HL-60 (cell line): ENCODE measurements around the gene VPS13C.

ENCODE experiments used
- DNase-seq, 2 experiments: peaks; one replicate each; pipeline ENCODE4 v3.0.0-alpha.2; 2010 to 2020; ENCODE audit warnings: low read depth in 1 of 2, low spot score in 1 of 2
- H3K27ac ChIP-seq: fragments of 250-450 bp; sonication (Bioruptor Pico); replicated peaks from 2 replicates; pipeline ENCODE4 v1.5.1; 2020; ENCODE audit warnings: mild to moderate bottlenecking, moderate library complexity
- H3K27me3 ChIP-seq: fragments of 250-450 bp; sonication (Bioruptor Pico); 2 replicates; pipeline ENCODE4 v1.5.1; 2021; ENCODE audit warnings: mild to moderate bottlenecking, moderate library complexity; ENCODE audit not compliant: insufficient read depth, poor library complexity, severe bottlenecking
- H3K4me3 ChIP-seq: replicated peaks from 2 replicates; pipeline ENCODE4 v1.5.1; 2011; ENCODE audit warnings: mild to moderate bottlenecking, control low read depth, low read length; ENCODE audit not compliant: insufficient read depth
- CTCF ChIP-seq: IDR thresholded peaks from one replicate; pipeline ENCODE4 v1.5.1; 2011; ENCODE audit warnings: low read length, control low read depth, inconsistent platforms; ENCODE audit not compliant: insufficient read depth
- GABPA ChIP-seq: IDR thresholded peaks from 2 replicates; pipeline ENCODE4 v1.6.1; 2012; ENCODE audit warnings: low read depth
- POLR2AphosphoS5 ChIP-seq: IDR thresholded peaks from 2 replicates; pipeline ENCODE4 v1.6.1; 2012; ENCODE audit warnings: low read depth
- REST ChIP-seq: IDR thresholded peaks from 2 replicates; pipeline ENCODE4 v1.6.1; 2012; ENCODE audit warnings: low read depth; ENCODE audit not compliant: insufficient replicate concordance
- SPI1 ChIP-seq: IDR thresholded peaks from 2 replicates; pipeline ENCODE4 v1.6.1; 2012; ENCODE audit warnings: low read depth, mild to moderate bottlenecking, borderline replicate concordance

VPS13C gene

GRCh38 chr15:61893146-61893545 lies 167.1 kb downstream of the VPS13C start:
- Histone ChIP-seq H3K27ac (no peak overlapping the region), H3K27me3 (no peaks in the 10 kb centered on the region), H3K4me3 (no peak overlapping the region)
- DNase-seq: no peak
- TF ChIP-seq POLR2AphosphoS5: no peak
- TF ChIP-seq CTCF: no peak
- TF ChIP-seq SPI1: no peak
- no peak for TF ChIP-seq GABPA
- no peak for TF ChIP-seq REST

GRCh38 chr15:61892140-61892539 lies 168.1 kb downstream of the VPS13C start:
- no peak overlapping the region for H3K4me3 ChIP-seq
- DNase-seq: no peak
- no peaks in the 10 kb centered on the region for H3K27me3 ChIP-seq
- TF ChIP-seq REST: no peak
- no peak for TF ChIP-seq POLR2AphosphoS5
- TF ChIP-seq SPI1: no peak
- H3K27ac ChIP-seq: no peak overlapping the region

- no peak for DNase-seq
- Histone ChIP-seq H3K4me3 (no peak overlapping the region), H3K27ac (no peak overlapping the region), H3K27me3 (no peaks in the 10 kb centered on the region)
- TF ChIP-seq CTCF (no peak), REST (no peak), GABPA (no peak), SPI1 (no peak), POLR2AphosphoS5 (no peak)
Observed at GRCh38 chr15:61890106-61890505, 170.1 kb downstream of the VPS13C start.

GRCh38 chr15:61889706-61890105 lies 170.5 kb downstream of the VPS13C start:
- no peak for TF ChIP-seq GABPA
- TF ChIP-seq SPI1: no peak
- no peak for TF ChIP-seq REST
- no peak for TF ChIP-seq CTCF
- no peak for TF ChIP-seq POLR2AphosphoS5
- no peak for DNase-seq
- H3K4me3 ChIP-seq: no peak overlapping the region

More at GRCh38 chr15:61889706-61890105, 170.5 kb downstream of the VPS13C start:
- H3K27me3 ChIP-seq: no peaks in the 10 kb centered on the region
- H3K27ac ChIP-seq: no peak overlapping the region
